ENCODE data around the gene EIF3B.
"Not testable (repeated sequence)": the region's sequence is repeated elsewhere in the genome, so short reads cannot be mapped to it uniquely, and the experiment has no call there.

The EIF3B gene

DNA sequence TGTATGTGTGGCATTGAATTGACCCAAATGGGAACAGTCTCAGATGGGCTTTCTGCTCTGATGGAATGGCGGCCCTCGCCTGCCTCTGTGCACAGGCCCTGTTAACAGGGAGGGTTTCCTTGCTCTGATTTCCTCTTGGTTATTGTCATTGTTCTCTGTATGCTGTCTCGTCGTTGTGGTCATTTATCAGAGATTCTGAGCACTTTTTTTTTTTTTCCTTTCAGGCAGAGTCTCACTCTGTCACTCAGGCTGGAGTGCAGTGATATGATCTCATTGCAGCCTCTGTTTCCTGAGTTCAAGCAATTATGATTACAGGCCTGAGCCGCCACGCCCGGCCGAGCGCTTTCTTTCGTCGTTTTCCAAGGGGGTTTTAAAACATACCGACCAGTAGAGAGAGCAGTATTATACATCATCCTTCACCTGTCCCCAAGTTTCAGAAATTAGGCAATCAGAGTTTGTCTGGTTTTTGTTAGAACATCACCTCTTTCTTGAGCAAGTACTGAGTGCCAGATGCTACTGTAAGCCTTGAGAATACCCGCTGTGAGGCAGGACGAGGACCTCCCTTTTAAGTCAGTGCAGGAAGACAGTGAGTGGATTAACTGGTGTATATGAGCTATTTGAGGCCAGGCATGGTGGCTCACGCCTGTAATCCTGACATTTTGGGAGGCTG lies 55.3 kb downstream of the EIF3B start:
- TF ChIP-seq, protein P1, sequence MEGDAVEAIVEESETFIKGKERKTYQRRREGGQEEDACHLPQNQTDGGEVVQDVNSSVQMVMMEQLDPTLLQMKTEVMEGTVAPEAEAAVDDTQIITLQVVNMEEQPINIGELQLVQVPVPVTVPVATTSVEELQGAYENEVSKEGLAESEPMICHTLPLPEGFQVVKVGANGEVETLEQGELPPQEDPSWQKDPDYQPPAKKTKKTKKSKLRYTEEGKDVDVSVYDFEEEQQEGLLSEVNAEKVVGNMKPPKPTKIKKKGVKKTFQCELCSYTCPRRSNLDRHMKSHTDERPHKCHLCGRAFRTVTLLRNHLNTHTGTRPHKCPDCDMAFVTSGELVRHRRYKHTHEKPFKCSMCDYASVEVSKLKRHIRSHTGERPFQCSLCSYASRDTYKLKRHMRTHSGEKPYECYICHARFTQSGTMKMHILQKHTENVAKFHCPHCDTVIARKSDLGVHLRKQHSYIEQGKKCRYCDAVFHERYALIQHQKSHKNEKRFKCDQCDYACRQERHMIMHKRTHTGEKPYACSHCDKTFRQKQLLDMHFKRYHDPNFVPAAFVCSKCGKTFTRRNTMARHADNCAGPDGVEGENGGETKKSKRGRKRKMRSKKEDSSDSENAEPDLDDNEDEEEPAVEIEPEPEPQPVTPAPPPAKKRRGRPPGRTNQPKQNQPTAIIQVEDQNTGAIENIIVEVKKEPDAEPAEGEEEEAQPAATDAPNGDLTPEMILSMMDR (conservative IDR thresholded peaks at IDR 0.05), result no peak
- no peak overlapping the region for H3K27ac ChIP-seq

DNA sequence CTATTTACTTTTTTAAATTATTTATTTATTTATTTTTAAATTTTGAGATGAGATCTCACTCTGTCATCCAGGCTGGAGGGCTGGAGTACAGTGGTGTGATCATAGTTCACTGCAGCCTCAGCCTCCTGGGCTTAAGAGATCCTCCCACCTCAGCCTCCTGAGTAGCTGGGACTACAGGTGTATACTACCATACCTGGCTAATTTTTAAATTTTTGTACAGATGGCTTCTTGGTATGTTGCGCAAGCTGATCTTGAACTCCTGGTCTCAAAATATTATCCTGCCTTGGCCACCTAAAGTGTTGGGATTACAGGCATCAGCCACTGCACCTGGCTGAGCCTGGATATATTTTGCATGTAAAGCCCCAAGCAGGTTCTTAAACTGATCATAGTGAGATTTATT lies 56.4 kb downstream of the EIF3B start:
- H3K27ac ChIP-seq, result peak overlapping the region; percentile 73
- TF ChIP-seq, protein P1 (conservative IDR thresholded peaks at IDR 0.05), result no peak

DNA sequence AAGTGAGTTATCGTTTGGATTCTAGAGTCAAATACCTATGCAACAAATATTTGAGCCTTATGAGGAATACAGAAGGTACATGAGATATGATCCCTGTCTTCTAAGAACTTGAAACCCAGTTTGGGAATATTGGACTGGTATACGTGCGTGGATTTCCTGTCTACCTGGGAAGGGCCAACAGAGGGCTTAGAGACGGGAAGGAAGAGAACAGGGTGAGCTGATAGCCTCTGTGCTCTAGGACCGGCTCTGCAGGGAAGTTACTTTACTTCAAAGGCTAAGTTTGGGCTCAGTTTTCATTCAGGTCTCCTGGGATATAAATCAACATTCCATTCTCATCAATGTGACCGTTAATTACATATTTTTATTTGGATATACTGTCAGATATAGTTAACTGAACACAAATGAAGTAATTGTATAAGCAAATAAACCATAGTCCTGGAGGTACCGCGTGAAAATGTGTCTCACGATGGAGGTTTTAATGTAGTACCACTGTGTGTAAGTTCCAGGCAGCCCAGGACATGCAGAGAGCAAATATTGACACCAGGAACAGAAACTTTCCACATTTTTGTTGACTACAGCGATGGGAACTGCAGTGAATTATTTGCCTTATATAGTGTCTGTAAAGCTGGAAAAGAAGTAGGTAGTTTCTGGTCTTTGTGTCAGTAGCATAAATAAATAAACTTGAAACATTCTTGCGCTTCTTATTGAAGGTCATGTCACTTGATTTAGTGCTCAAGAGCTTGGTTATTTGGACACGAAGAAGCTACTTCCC lies 57.4 kb downstream of the EIF3B start:
- TF ChIP-seq, protein P1 (conservative IDR thresholded peaks at IDR 0.05), result no peak

DNA sequence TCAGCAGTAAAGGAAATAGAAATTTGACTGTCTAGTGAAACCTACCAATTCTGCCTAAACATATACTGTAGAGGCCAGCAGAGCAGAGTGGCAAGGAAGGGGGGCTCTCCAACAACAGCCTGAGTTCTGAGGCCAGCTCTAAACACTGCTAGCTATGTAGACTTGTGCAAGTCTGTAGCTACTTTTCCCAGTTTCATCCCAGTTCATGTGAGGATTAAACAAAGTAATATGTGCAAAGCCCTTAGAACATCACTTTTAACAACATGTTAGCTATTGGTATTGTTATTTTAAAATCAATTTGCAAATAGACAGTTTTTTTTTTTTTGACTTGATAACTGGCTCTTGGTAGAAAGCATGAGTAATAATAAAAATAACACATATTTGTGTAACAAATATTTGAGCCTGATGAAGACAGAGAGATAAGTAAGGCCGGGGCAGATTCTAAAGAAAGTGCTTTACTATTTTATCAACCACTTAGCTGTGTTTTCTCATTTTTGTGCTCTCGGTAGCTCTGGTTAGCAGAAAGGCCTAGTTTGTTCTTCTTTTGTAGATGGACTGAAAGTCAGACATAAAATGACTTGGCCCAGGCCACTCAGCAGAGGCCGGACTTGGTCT lies 58.1 kb downstream of the EIF3B start:
- peak overlapping the region; percentile 73 for H3K27ac ChIP-seq

More for the DNA sequence above, 57.4 kb downstream of the EIF3B start:
- H3K27ac ChIP-seq, result peak overlapping the region; percentile 73

DNA sequence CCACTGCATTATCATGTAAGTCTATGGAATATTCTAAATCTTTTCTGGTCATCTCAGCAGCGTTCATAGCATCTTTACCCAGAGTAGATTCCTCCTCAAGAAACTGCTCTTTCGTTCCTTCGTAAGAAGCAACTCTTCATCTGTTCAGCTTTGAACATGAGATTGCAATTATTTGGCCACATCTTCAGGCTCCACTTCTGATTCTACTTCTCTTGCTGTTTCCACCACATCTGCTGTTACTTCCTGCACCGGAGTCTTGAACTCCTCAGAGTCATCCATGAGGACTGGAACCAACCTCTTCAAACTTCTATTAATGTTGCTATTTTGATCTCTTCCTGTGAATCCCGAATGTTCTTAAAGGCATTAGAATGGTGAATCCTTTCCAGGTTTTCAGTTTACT lies 61.4 kb downstream of the EIF3B start:
- no peak overlapping the region for H3K27ac ChIP-seq
- TF ChIP-seq, protein P1 (conservative IDR thresholded peaks at IDR 0.05), result no peak

More for the DNA sequence above, 58.1 kb downstream of the EIF3B start:
- TF ChIP-seq, protein P1 (conservative IDR thresholded peaks at IDR 0.05), result no peak

DNA sequence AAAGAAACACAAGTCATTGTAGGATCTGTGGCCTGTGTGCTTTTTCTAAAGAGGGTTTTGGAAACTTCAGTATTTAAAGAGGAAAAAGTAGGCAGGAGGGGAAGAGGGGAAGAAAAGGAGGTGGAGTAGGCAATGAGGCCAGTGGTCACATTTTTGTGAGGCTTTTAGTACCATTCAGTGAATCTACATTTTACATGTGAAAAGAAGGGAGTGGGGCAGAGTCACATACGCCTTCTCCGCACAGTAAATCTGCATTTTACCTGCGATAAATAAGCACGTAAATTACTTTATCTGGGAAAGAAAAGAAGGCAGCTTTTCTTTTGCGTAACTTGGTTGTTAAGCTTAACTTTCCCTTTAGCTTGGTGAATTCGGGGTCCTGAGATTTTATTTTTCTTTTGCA lies 62.0 kb downstream of the EIF3B start:
- TF ChIP-seq, protein P1 (conservative IDR thresholded peaks at IDR 0.05), result no peak
- no peak overlapping the region for H3K27ac ChIP-seq

DNA sequence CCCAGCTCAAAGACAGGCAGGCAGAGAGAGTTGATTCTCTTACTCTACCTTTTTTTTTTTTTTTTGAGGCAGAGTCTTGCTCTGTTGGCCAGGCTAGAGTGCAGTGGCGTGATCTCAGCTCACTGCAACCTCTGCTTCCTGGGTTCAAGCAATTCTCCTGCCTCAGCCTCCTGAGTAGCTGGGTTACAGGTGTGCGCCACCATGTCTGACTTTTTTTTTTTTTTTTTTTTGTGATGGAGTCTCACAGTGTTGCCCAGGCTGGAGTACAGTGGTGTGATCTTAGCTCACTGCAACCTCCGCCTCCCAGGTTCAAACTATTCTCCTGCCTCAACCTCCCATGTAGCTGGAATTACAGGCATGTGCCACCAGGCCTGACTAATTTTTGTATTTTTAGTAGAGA lies 62.6 kb downstream of the EIF3B start:
- not testable (repeated sequence) for H3K27ac ChIP-seq
